Ishikawa (cell line): ENCODE data around the gene ARRDC1.

Source experiments
- CEBPB ChIP-seq: IDR thresholded peaks from 2 replicates; pipeline ENCODE4 v1.6.1; 2012
- CREB1 ChIP-seq: IDR thresholded peaks from 2 replicates; pipeline ENCODE4 v1.6.1; 2012; ENCODE audit warnings: low read depth
- EGR1 ChIP-seq: IDR thresholded peaks from 2 replicates; pipeline ENCODE4 v1.6.1; 2012
- EP300 ChIP-seq: IDR thresholded peaks from 2 replicates; pipeline ENCODE4 v1.6.1; 2012; ENCODE audit warnings: borderline replicate concordance
- FOXM1 ChIP-seq: IDR thresholded peaks from 2 replicates; pipeline ENCODE4 v1.6.1; 2012; ENCODE audit warnings: low read depth, borderline replicate concordance
- MAX ChIP-seq: IDR thresholded peaks from 2 replicates; pipeline ENCODE4 v1.6.1; 2012
- NFIC ChIP-seq: IDR thresholded peaks from 2 replicates; pipeline ENCODE4 v1.6.1; 2012
- RAD21 ChIP-seq: IDR thresholded peaks from 2 replicates; pipeline ENCODE4 v1.6.1; 2012; ENCODE audit warnings: low read depth
- TAF1 ChIP-seq: IDR thresholded peaks from 2 replicates; pipeline ENCODE4 v1.6.1; 2012; ENCODE audit warnings: low read depth, mild to moderate bottlenecking
- TEAD4 ChIP-seq: IDR thresholded peaks from 2 replicates; pipeline ENCODE4 v1.6.1; 2012
- YY1 ChIP-seq: IDR thresholded peaks from 2 replicates; pipeline ENCODE4 v1.6.1; 2012; ENCODE audit warnings: low read depth
- ZBTB7A ChIP-seq: IDR thresholded peaks from 2 replicates; pipeline ENCODE4 v1.6.1; 2012; ENCODE audit warnings: low read depth
- TF ChIP-seq, protein P1 (sequence below): IDR thresholded peaks from 2 replicates; pipeline ENCODE4 v1.6.1; 2012; ENCODE audit warnings: low read depth, mild to moderate bottlenecking
- TF ChIP-seq, protein P2 (sequence below): IDR thresholded peaks from 2 replicates; pipeline ENCODE4 v1.6.1; 2012

GRCh38 chr9:137613738-137614523, 8.4 kb downstream of the ARRDC1 start:
- no peak for TF ChIP-seq EP300
- no peak for TF ChIP-seq YY1
- TF ChIP-seq TAF1 = no peak
- TF ChIP-seq TEAD4 = no peak
- no peak for TF ChIP-seq NFIC
- TF ChIP-seq CREB1 = no peak
- no peak for TF ChIP-seq RAD21
- TF ChIP-seq FOXM1 = no peak
- TF ChIP-seq, protein P1, sequence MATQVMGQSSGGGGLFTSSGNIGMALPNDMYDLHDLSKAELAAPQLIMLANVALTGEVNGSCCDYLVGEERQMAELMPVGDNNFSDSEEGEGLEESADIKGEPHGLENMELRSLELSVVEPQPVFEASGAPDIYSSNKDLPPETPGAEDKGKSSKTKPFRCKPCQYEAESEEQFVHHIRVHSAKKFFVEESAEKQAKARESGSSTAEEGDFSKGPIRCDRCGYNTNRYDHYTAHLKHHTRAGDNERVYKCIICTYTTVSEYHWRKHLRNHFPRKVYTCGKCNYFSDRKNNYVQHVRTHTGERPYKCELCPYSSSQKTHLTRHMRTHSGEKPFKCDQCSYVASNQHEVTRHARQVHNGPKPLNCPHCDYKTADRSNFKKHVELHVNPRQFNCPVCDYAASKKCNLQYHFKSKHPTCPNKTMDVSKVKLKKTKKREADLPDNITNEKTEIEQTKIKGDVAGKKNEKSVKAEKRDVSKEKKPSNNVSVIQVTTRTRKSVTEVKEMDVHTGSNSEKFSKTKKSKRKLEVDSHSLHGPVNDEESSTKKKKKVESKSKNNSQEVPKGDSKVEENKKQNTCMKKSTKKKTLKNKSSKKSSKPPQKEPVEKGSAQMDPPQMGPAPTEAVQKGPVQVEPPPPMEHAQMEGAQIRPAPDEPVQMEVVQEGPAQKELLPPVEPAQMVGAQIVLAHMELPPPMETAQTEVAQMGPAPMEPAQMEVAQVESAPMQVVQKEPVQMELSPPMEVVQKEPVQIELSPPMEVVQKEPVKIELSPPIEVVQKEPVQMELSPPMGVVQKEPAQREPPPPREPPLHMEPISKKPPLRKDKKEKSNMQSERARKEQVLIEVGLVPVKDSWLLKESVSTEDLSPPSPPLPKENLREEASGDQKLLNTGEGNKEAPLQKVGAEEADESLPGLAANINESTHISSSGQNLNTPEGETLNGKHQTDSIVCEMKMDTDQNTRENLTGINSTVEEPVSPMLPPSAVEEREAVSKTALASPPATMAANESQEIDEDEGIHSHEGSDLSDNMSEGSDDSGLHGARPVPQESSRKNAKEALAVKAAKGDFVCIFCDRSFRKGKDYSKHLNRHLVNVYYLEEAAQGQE = no peak
- TF ChIP-seq CEBPB = no peak
- TF ChIP-seq ZBTB7A = no peak
- no peak for TF ChIP-seq MAX
- TF ChIP-seq, protein P2, sequence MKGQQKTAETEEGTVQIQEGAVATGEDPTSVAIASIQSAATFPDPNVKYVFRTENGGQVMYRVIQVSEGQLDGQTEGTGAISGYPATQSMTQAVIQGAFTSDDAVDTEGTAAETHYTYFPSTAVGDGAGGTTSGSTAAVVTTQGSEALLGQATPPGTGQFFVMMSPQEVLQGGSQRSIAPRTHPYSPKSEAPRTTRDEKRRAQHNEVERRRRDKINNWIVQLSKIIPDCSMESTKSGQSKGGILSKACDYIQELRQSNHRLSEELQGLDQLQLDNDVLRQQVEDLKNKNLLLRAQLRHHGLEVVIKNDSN = no peak
- TF ChIP-seq EGR1 = no peak
